Superior temporal gyrus (tissue), 1 donor: ENCODE results near the gene CARM1.

ENCODE experiments used
- DNase-seq: peaks from one replicate; pipeline ENCODE4 v3.0.0-alpha.2; 2016; ENCODE audit errors: extremely low spot score

Gene CARM1

GRCh38 chr19:10907925-10908324 lies 36.6 kb downstream of the CARM1 start:
- no peak for DNase-seq

- DNase-seq: no peak
These were observed 37.1 kb downstream of the CARM1 start for GRCh38 chr19:10908380-10908960.

- no peak for DNase-seq
These were observed 40.4 kb downstream of the CARM1 start for GRCh38 chr19:10911579-10912363.

GRCh38 chr19:10912619-10913018 lies 41.3 kb downstream of the CARM1 start:
- DNase-seq: no peak

- no peak for DNase-seq
These were observed 42.5 kb downstream of the CARM1 start for GRCh38 chr19:10913716-10914340.

- no peak for DNase-seq
These were observed 44.1 kb downstream of the CARM1 start for GRCh38 chr19:10915130-10916091.

GRCh38 chr19:10916602-10917001 lies 45.2 kb downstream of the CARM1 start:
- no peak for DNase-seq

- DNase-seq: no peak
These were observed 47.0 kb downstream of the CARM1 start for GRCh38 chr19:10918359-10918758.

GRCh38 chr19:10919352-10920287 lies 48.3 kb downstream of the CARM1 start:
- no peak for DNase-seq

GRCh38 chr19:10920288-10920655 lies 48.9 kb downstream of the CARM1 start:
- no peak for DNase-seq

- DNase-seq: no peak
These were observed 49.4 kb downstream of the CARM1 start for GRCh38 chr19:10920781-10921180.

GRCh38 chr19:10921199-10921909 lies 50.0 kb downstream of the CARM1 start:
- no peak for DNase-seq

- no peak for DNase-seq
These were observed 50.7 kb downstream of the CARM1 start for GRCh38 chr19:10921910-10922637.

GRCh38 chr19:10922638-10923014 lies 51.3 kb downstream of the CARM1 start:
- DNase-seq: no peak

- DNase-seq: no peak
These were observed 52.1 kb downstream of the CARM1 start for GRCh38 chr19:10923260-10924112.

- DNase-seq: no peak
These were observed 53.2 kb downstream of the CARM1 start for GRCh38 chr19:10924597-10924996.

GRCh38 chr19:10927730-10928562 lies 56.6 kb downstream of the CARM1 start:
- DNase-seq: no peak
